ENCODE results near the gene ECE2.
"Not testable (repeated sequence)": the region's sequence is repeated elsewhere in the genome, so short reads cannot be mapped to it uniquely, and the experiment has no call there.

ECE2 gene

DNA sequence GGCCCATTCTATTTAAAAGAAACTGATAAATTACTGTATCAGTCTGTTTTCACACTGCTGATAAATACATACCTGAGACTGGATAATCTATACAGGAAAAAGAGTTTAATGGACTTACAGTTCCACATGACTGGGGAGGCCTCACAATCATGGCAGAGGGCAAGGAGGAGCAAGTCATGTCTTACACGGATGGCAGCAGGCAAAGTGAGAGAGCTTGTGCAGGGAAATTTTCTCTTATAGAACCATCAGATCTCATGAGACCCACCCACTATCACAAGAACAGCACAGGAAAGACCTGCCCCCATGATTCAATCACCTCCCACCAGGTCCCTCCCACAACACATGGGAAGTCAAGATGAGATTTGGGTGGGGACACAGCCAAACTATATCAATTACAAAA lies 8.6 kb upstream of the ECE2 start:
- DNase-seq (ENCODE audit: low spot score), result not testable (repeated sequence)

DNA sequence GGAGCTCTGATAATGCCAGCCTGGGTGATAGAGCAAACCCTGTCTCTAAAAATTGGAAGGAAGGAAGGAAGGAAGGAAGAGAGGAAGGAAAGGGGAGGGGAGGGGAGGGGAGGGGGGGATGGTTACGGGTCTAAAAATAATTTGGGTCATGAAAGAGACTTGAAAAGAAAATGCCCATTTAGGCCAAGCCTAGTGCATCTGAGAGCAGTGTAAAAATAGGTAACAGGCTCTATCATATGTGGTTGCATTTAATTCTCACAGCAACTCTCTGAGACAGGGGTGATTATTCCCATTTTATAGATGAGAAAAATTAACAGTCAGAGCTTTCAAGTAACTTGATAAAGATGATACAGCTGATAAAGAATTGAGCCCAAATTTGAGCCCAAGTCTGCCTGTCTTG lies 3.6 kb upstream of the ECE2 start:
- no peak for DNase-seq (ENCODE audit: low spot score)

DNA sequence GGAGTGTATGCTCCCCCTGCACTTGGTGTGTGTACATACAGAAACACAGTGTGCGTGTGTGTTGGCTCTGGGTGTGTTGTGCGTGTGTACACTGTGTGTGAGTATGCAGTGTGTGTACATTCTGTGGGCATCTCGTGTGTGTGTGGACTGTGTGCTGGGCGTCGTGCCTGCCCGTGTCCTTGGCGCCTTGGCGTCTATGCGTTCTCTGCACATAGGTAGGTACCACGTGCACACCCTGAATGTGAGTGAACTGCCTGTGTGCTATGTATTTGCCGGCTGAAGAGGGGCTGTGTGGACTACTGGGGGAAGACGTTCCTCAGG lies 481 bp upstream of the ECE2 start:
- no peak for DNase-seq (ENCODE audit: low spot score)

DNA sequence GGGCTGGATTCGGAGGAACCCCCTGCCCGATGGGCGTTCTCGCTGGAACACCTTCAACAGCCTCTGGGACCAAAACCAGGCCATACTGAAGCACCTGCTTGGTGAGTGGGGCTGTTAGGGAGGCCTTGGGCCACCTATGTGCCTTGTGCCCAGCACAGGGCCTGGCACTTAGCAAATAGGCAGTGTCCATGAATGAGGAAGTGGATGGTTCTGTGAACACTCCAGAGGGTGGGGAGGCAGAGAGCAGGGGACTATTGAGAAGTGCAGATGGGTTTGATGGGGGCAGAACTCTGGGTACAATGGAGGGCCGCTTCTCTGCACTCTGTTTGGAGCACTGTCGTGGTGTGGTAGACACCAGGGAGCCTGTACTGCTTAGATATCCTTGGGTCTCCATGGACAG lies 1.5 kb downstream of the ECE2 start:
- DNase-seq (ENCODE audit: low spot score), result no peak

DNA sequence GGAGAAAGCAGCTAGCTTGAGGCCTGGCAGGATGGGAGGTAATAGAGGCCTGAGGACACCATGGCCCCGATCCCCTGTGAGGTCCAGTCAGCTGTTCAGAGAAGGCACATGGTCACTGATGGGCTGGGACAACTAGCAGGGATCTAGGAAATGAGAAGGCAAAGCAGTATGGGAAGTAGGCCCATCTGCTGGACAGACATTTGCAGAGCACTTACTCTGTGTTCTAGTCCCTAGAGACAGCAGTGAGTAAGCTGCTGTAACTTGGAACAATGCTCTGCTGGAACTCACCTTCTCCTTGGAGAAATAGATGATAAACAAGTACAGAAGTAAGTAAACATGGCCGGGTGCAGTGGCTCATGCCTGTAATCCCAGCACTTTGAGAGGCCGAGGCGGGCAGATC lies 7.1 kb downstream of the ECE2 start:
- DNase-seq (ENCODE audit: low spot score), result no peak

DNA sequence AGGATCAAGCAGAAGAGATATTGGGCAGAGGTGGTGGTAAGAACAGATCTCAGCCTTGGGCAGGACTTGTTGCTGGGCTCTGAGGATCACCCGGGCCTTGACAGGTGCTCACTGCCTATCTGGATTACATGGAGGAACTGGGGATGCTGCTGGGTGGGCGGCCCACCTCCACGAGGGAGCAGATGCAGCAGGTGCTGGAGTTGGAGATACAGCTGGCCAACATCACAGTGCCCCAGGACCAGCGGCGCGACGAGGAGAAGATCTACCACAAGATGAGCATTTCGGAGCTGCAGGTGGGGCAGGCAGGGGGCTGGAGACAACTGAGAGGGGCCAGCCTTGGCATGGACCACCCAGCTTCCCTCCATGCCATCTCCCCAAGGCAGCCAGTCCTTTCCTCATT lies 7.9 kb downstream of the ECE2 start:
- no peak for DNase-seq (ENCODE audit: low spot score)

DNA sequence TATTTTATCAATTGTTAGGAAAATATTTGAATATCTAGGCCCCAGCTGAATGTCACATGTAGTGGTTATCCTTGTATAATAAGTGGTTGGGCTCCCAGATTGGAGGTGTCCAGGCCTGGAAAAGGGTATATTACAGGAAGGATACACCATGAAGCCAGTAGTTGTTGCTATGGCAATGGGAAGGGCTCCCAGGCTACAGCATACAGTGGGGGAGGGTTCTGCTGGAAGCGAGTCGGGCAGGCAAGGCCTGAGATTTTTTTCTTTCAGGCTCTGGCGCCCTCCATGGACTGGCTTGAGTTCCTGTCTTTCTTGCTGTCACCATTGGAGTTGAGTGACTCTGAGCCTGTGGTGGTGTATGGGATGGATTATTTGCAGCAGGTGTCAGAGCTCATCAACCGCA lies 8.9 kb downstream of the ECE2 start:
- DNase-seq (ENCODE audit: low spot score), result peak; percentile 31

DNA sequence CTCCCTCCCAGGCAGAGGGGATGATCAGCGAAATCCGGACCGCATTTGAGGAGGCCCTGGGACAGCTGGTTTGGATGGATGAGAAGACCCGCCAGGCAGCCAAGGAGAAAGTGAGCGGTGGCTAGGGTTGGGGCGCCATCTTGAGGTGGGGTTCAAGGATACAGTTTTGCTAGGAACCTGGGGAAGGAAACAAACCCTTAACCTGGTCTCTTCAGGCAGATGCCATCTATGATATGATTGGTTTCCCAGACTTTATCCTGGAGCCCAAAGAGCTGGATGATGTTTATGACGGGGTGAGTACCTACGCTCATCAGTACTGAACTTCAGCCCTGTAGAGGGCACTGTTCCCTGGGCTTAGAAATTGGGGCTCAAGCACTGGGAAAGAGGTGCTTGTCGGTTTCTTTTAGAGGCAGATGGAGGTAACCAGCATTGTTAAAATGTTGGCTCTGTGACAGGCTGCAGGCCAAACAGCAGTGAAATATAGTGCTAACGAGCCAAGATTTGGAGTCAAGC lies 13.7 kb downstream of the ECE2 start:
- no peak for DNase-seq (ENCODE audit: low spot score)

DNA sequence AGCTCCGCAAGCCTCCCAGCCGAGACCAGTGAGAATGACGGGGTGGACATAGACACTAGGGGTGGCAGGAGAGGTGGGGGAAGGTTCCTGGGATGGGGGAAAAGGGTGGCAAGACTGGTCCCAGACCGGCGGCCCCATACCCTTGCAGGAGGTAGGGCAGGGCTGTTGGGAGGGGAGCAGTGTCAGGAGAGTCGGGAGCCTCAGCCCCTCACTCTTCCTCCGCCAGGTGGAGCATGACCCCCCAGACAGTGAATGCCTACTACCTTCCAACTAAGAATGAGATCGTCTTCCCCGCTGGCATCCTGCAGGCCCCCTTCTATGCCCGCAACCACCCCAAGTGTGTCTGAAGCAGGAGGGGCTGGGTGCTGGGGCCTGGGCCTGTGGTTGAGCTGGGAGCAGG lies 14.5 kb downstream of the ECE2 start:
- DNase-seq (ENCODE audit: low spot score), result no peak

DNA sequence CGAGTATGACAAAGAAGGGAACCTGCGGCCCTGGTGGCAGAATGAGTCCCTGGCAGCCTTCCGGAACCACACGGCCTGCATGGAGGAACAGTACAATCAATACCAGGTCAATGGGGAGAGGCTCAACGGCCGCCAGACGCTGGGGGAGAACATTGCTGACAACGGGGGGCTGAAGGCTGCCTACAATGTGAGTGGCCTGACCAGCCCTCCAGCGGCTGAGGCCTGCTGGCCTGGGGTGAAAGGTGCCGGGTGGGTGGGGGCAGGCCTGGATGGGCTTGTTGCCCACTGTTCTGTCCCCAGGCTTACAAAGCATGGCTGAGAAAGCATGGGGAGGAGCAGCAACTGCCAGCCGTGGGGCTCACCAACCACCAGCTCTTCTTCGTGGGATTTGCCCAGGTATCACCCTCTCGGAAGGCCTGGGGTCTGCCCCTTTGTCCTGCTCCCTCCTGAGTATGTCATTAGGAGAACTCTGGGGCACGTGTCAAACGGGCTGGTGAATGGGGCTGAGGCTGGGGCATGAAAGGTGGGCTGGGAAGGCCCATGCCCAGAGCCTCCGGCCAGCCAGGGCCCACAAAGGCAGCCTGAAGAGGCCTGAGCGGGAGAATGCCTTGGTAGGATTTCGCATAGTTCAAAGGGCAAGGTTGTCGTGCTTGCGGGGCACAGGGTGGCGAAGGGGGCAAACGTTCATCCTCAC lies 15.4 kb downstream of the ECE2 start:
- no peak for DNase-seq (ENCODE audit: low spot score)

DNA sequence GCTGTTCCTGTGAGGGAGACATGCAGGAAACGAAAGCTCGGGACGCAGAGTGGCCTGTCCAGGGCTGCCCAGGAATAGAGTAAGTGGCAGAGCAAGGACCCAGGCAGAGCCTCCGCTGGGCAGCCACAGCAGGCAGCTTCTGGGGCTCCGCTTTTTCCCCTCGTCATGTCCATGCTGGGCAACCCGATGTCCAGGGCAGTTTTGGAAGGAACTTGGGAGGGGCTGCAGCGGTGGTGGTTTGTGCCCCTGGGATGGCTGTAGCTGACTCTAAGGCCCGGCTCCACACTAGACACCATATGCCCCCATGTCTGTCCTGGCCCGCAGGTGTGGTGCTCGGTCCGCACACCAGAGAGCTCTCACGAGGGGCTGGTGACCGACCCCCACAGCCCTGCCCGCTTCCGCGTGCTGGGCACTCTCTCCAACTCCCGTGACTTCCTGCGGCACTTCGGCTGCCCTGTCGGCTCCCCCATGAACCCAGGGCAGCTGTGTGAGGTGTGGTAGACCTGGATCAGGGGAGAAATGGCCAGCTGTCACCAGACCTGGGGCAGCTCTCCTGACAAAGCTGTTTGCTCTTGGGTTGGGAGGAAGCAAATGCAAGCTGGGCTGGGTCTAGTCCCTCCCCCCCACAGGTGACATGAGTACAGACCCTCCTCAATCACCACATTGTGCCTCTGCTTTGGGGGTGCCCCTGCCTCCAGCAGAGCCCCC lies 16.1 kb downstream of the ECE2 start:
- no peak for DNase-seq (ENCODE audit: low spot score)

DNA sequence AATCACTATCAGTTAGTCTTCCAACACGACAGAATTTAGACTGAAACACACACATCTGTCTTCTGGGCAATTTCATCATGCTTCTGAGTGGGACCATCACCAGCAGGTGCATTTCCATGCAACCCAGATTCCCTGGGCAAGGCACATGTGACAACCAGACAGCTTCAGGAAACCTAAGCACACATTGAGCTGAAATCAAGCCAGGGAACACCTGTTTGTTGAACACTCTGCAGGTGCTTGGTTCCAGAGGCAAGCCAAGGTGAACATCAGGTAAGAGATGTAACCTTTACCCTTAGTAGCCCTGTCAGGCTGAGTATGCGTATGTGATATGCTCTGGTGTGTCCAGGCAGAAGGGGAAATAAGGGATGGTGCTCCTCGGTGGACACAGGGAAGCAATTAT lies 19.9 kb downstream of the ECE2 start:
- no peak for DNase-seq (ENCODE audit: low spot score)

DNA sequence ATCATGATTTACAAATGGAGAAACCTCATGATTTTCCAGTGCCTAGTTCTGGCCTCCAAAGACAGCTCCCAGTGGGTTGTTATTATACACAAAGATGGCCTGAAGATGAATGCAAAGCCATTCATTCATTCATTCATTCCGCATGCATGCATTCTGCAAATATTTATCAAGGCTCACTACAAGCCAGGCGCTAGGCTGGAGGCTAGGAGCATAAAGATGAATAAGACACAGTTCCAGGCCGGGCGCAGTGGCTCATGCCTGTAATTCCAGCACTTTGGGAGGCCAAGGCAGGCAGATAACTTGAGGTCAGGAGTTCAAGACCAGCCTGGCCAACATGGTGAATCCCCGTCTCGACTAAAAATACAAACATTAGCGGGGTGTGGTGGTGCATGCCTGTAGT lies 20.8 kb downstream of the ECE2 start:
- no peak for DNase-seq (ENCODE audit: low spot score)

DNA sequence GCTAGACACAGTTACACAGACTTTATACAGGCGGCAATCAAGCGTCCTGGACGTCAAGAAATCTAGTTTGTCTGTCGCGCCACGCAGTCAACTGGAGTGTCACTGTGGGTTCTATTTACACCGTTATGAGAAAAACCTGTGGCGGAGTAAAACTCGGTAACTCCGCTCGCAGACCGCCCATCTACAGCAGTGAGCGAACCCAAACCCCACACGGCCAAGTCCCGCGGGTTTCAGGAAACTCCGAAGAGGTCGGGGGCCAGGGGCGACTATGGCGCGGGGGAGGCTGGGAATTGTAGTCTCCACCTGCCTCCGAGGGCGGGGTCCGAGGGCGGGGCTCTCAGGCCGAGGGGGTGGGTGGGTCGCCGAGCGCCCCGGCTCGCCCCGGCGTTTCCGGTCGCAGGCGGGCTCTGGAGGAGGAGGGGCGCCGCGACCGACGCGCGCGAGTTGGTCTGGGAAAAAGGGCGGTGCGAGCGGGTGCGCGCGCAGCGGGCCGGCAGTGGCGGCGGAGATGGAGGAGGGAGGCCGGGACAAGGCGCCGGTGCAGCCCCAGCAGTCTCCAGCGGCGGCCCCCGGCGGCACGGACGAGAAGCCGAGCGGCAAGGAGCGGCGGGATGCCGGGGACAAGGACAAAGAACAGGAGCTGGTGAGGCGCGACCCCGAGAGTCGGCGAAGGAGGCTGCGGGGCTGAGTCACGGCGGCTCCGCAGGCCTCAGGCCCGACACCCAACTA lies 23.1 kb downstream of the ECE2 start, which contains the start of gene PSMD2:
PSMD2 (plus strand) TSS at position 483 of the 729 bp plus-strand sequence; CDS start at position 509, 26 bp downstream.
- DNase-seq (ENCODE audit: low spot score), result peak; percentile 97

DNA sequence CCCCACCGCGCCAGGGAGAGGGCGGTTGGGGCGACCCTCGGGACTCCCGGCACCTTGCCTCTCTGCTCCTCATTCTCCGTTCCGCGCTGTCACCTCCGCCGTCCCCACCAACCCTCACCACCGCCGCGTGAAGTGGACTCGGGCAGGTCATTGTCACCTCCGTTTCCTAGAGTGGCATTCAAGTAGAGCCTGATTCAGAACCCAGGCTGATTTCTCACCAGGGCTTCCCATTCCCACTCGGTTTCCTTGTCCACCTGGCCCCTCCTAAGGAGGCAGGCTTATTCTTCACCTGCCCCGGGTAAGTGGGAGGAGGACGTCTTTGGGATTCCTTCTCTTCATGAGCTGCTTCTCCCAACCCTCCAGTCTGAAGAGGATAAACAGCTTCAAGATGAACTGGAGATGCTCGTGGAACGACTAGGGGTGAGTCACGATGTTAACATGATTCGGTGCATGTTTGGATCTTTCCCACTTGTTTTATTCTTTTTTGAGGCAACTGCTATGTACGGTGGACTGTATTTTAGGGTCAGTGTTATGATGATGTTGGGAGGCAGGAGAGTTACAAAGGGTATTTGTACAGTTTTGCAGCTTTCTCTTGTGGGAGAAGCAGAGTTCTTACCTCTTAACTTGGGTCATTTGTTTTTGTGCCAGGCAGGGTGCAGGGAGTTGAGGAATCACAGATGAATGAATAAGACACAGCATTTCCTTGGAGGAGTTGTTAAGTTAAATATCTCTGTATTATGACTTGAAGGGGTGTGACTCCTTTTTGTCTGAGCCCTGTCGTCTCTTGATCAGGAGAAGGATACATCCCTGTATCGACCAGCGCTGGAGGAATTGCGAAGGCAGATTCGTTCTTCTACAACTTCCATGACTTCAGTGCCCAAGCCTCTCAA lies 23.9 kb downstream of the ECE2 start:
- no peak for DNase-seq (ENCODE audit: low spot score)

DNA sequence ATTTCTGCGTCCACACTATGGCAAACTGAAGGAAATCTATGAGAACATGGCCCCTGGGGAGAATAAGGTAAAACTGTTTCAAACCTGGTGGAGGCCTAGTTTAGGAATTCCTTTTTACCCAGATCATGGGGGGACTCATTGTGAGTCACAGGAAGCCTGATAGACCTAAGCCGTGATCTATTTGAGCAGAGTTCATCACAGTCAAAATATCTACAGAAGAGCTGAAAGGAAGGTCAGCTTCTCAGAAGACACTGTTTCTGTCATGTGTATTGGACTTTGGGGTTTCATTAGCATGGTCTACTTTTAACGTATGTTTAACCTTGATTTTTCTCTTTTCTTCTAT lies 24.5 kb downstream of the ECE2 start:
- no peak for DNase-seq (ENCODE audit: low spot score)

DNA sequence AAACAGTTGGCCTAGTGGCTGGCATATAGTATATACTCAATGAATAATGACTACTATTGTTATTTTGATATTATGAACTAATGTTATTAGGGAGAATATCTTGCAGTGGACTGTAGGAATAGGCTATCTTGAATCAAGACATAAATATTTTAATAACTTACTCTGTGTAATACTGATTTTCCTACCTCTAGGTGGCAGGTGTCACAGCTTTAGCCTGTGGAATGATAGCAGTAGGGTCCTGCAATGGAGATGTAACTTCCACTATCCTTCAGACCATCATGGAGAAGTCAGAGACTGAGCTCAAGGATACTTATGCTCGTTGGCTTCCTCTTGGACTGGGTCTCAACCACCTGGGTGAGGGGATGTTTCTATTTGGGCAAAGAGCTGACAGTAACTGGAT lies 29.8 kb downstream of the ECE2 start:
- DNase-seq (ENCODE audit: low spot score), result no peak

DNA sequence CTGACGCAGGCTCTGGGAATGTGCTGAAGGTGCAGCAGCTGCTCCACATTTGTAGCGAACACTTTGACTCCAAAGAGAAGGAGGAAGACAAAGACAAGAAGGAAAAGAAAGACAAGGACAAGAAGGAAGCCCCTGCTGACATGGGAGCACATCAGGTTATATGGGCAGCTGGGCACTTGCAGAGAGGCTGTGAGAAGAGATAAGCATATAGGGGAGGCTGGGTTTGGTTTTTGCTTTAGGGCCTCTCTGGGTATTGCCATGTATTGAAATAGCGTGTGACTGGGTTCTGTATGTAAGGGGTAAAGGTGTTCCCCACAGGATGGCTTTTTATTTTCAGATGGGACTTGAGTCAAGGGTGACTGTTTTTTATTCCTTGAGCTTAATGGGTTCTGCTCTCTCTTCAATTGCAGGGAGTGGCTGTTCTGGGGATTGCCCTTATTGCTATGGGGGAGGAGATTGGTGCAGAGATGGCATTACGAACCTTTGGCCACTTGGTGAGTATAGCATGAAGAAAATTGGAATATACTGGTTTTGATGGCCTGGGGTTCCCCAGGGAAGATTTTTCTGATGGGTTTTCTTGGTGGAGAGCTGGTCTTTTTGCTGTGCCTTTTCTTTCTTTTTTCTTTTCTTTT lies 30.6 kb downstream of the ECE2 start:
- no peak for DNase-seq (ENCODE audit: low spot score)

DNA sequence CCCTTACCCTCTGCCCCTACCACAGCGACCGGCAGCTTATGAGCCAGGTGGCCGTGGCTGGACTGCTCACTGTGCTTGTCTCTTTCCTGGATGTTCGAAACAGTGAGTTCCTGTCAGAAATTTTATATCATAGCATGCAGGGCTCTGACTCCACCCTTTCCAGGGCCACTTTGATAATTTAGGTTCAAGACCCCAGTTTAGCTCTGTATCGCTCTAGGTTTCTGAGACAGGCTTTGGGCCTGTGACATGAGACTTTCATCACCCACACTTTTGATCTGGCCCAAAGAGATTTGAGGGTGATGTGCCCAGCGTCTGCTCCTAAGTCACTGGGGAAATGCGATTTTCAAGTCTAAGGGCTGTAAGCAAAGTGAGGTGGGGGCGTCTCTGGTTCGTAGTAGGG lies 32.1 kb downstream of the ECE2 start:
- DNase-seq (ENCODE audit: low spot score), result no peak

DNA sequence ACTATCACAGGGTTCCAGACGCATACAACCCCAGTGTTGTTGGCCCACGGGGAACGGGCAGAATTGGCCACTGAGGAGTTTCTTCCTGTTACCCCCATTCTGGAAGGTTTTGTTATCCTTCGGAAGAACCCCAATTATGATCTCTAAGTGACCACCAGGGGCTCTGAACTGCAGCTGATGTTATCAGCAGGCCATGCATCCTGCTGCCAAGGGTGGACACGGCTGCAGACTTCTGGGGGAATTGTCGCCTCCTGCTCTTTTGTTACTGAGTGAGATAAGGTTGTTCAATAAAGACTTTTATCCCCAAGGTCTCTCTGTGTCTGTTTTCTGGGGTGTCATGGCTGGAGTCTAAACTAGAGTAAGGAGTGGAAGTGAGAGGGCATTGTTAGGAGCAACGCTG lies 32.9 kb downstream of the ECE2 start:
- DNase-seq (ENCODE audit: low spot score), result no peak

DNA sequence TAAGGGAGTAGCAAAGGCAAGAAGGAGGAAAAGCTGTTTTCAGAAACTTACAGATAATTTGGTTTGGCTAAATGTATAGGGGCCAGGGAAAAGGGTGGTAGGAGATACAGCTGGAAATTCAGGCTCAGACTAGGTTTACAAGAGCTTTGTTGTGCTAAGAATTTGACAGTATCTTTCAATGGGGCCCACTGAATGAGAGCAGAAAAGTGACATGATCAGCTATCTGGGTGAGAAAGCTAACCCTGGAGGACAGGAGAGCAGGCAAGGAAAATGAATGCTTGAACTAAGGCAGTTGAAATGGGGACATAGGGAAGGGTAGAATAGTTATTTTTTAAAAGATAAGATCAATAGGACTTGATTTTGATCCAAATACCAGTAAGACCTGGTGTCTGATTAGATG lies 35.8 kb downstream of the ECE2 start:
- DNase-seq (ENCODE audit: low spot score), result no peak

DNA sequence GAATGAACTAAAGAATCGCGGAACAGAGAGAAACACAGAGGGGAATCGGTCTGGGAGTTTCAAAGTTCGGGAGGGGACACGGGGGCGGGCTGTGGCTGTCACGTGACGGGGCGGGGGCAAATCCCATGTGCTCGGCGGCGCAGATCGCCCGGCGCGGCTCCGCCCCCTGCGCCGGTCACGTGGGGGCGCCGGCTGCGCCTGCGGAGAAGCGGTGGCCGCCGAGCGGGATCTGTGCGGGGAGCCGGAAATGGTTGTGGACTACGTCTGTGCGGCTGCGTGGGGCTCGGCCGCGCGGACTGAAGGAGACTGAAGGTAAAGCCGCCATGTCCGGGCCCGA lies 38.5 kb downstream of the ECE2 start, which contains the start of gene EIF4G1:
EIF4G1 (plus strand) TSS at position 244 of the 337 bp plus-strand sequence. CDS start 1,191 bp downstream, outside the sequence.
- peak; percentile 91 for DNase-seq (ENCODE audit: low spot score)

Measured in putamen (tissue), 1 donor.